ENCODE data around the gene SHROOM3.

Gene SHROOM3

DNA sequence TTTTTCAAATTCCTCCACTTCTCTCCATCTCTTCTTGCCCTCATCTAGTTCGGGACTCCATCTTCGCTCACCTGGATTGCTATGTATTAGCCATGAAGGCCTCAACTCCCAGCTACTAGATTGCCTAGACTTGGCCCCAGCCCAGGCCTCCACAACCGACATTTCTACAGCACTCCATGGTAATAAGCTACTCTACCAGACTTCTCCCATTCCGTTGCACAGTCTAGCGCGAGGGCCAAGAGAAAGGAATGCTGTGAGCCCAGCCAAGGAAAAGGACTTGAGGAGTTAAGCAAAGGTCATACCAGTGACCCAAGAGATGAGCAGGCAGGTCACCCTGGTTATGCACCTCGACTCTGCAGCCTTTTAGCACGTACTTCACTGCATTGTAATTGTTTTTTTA is 387.3 kb downstream of the SHROOM3 start:
- no peak for DNase-seq (ENCODE audit: low read depth)

DNA sequence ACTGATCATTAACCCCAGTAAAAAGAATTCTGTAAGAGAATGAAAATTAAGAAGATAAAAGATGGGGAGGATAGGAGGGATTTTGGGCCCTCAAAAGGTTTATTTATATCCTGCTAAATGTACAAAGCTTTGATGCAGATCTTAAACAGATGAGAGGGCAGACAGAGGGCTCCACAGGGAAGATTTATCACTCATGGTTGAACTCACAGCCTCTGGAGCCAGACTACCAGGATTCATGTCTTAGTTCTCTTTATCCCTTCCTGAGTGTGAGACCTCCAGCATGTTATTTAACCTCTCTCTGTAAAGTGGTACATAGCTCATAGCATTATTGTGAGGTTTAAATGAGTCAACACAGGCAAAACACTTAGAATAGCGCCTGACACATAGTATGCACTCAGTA is 388.5 kb downstream of the SHROOM3 start:
- no peak for DNase-seq (ENCODE audit: low read depth)

DNA sequence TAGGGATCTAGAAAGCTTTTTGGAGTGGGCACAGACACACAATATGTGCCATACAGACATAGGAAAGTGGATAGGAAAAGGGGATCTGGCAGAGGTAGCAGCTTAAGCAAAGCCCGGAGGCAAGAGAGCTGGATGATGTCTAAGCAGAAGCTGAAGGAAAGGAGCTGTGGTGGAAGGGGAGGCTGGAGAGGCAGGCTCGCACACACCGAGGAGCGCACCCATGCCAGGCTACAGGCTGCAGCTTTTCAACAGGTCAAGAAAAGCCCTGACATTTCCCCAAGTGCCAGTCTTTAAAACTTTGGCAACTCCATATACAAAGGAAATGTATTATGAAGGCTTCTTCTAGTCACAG is 395.6 kb downstream of the SHROOM3 start:
- DNase-seq (ENCODE audit: low read depth) = no peak

DNA sequence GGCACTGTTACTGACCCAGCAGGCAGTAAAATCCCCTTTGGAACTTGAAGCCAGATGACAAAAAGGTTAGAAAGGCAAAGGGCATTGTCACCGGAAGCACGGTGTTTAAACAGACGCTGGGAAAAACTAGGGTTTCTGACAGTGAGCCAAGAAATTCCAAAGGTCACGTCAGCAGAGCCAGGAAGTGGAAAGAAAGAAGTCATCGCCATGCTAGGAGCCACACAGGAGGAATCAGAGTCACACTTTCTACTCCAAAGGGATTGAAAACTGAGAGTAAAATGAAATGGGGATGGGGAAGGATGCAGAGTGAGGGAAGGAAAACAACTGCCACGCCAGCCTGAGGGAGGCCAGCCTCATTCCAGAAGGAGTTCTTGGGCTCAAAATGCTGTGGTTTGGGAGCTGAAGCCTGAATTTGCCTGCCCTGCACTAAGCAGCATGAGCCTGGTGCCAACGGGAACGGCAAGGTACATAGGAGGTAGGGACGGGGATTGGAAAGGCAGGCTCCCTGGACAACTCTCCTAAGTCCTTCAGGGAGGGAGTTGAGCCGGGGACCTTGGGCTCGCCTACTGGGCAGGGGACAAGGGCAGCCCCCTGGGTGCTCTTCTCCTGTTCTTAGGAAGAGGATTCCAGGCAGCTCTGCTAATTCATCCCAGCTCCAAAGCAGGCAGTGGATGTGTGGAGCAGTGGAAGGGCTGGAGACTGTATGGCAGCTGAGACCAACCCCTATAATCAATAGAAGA is 396.1 kb downstream of the SHROOM3 start:
- no peak for DNase-seq (ENCODE audit: low read depth)

DNA sequence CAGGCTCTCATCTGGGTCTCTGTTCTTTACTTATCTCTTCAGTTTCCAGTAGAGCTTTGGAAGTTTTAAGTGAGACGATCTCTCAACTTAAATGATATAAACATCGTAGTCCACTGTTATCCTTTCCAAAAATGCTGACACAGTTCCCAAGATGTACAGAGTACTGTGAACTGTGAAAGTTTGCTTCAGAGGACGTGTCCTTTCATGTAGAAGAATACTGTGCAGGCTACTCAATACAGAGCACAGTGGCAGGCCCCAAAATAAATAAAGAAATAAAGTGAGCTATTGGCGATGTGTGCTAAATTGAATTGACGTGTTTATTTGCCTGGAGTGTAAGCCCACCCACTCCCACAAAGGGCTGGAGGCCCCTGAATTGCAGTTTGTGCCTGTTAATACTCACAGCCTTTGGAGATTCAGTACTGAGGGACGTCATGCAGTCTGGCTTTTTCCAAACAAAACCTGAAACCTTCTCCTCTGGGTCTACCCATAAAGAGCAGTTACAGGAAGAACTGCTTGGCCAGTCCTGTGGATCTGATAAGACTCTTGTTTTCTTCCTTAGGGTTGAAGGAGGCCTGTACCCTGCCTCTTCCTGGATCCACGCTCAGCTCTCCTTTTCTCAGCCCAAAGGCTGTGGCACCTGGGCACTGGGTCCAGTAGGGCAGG is 396.8 kb downstream of the SHROOM3 start:
- DNase-seq (ENCODE audit: low read depth) = no peak
